GM21825 (cell line): ENCODE results near the gene CCDC187.

ENCODE experiments used
- ATAC-seq: cut with Tn5 transposase; IDR thresholded peaks from one replicate; pipeline ENCODE4 v1.9.1; 2021; ENCODE audit warnings: mild to moderate bottlenecking, moderate library complexity; ENCODE audit not compliant: unreplicated experiment

CCDC187 gene

DNA sequence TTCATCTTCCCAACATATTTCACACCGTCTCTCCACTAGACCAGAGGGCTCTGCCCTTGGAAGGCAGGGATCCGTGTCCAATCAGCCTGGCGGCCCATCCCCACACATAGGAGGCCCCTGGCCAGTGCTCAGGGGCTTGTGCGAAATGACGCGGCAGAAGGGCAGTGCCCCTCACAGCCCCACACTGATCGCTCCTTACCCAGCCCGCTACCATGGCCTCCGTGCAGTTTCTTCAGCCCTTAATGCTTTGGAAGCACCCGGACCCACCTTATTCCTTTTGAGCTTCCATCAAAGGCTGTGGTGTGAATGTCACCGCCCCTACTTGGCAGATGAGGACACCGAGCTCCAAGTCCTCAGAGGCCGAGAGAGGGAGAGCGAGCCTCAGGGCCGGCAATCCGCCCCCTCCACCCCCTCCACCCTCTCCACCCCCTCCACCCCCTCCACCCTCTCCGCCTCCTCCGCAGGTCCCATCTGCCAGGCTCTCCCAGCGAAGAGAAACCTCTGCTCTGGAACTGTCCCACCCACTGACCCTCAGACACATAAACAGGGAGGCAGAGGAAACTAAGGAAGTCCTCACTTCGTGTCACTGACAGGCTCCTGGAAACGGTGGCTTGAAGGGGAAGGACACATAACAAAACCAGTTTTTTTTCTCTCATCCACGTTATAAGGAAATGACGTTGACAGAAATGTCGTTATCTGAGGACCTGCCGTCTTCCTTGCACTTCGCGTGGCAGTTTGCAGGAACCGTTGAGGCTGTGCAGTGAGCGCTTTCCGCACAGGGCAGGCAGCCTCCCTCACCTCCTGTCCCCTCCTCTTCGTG, 72.2 kb downstream of the CCDC187 start:
- ATAC-seq, result no peak

DNA sequence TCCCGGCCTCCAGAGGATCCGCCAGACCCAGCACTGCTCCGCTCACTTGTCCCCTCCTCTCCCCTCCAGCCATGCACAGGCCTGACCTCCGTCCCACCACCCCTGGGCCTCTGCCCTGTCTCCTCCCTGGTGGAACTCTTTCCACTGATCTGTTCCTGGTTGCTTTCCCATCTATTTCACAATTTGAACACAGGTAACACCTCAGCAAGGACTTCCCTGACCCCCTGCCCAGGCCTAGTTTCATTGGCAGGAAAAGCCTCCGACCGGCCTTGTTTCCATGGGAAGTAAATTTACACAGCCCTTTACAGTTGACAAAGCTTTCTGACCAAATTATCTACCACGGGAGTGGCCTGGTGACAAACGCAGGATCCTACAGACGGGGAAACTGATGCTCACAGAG, 73.1 kb downstream of the CCDC187 start:
- no peak for ATAC-seq

DNA sequence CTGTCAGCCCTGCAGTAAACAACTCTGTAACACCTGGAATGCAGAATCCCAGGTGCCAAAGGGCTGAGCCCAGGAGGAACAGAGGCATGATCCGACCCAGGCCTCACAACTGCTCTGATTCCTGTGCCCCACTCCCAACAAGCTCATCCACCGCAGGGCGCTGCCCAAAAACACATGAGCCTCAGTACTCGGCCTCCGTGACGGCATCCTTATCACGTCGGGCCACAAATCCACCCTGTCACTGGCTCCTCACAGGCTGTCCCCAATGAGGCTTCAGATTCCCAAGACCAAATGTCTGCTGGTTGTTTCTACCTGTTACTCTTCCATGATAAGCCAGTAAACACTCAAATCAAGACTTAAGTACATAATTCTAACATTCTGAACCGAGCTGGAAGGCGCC, 73.5 kb downstream of the CCDC187 start:
- no peak for ATAC-seq

DNA sequence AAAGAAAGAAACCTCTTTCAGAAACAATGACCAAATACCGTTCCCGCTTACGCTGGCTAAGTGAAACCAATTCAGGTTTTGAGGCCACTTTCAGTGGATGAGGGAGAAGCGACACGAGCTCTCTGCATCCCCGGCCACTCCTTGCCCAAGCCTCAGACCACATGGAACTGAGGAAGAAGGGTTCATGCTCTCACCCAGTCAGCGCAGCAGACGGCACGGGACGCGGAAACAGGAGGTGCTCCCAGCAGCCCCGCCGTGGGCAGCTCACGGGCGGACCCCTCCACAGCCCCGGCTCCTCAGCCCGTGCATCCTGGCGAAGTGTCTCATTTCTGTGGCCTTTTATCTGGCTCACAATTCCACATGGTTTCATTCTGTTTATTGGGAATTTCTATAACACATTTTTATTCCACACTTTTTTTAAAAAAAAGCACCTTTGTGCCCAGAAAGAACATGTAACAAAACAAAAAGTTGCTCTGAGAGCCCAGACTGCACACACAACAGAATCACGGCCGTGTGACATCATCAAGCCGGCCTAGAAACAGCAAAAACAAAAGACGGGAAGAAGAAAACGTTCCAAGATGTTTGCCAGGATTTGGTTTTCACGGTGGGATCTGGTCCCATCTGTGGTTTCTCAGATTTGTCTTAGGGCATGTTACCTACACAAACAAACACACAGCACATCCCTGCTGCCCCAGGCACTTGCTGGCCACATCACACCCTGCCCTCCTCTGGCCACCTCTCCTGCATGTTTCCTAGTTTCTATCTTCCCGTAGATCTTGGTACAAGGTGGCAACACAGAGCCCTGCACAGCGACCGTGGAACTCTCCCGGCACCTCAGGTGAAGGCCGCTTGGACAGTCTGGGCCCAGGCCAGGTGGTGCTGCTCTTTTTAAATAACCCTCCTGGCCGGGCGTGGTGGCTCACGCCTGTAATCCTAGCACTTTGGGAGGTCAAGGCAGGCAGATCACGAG, 74.5 kb downstream of the CCDC187 start:
- no peak for ATAC-seq

DNA sequence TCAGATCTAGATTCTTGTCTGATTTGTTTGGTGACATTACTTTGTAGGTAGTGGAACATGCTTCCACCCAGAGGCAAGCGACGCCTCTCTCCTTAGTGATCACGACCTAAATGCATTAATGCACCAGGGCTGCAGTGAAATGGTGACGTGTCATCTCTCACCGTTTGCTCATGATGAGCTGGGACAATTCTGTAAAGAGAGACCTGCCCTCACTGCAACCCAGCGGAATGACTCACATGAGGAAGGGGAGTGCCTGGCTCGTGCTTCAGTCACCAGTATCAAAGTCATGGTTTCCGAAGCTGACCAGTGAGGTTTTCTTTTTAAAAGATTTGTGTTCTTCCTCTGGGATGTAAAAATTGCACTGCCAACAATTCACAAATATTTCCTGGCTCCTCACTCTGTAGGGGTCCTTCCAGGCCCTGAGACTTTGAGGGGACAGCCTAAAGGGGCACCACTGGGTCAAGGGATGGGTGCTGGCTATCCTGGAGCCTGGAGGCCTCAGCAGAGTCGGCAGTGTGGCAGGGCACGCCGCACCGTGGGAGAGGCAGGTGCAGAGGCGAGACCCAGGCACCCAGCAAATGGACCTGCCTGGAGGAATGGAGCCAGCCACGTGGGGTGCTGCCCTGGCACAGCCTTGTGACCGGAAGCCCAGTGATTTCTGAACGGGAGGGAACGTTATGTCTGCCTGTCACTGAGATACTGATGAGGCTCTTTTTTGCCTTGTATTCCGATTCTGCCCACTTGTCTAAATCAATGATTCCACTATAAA, 75.6 kb downstream of the CCDC187 start:
- ATAC-seq, result no peak

DNA sequence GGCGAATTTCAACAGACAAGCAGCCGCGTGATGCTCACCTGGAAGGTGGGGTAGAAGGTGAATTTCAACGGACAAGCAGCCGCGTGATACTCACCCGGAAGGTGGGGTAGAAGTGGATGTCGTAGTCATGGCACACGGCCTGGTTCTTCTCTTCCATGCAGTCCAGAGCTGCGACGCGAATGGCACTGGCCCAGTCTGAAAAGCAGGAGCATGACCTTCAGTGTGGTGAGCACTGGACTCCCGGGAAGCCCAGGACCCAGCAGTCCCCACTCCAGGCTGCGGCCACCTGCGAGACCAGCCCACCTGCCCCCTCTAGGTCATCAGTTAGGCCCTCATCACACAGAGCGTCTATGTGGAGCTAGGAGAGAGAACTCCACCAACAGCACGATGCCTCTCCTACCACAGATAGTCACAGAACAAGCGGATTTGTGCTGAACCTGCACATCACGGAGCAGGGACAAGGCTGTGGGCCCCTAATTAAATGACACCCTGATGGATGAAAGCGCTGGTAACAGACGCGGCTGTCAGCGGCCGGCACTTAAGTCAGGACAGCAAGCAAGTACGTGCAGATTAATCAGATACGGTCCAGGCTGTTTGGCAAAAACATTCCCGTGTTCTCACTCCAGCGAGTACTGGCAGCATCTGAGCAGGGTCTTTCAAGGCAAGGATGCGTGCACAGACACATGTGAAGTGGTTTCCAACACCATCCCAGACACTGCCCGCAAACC, 77.0 kb downstream of the CCDC187 start:
- no peak for ATAC-seq

DNA sequence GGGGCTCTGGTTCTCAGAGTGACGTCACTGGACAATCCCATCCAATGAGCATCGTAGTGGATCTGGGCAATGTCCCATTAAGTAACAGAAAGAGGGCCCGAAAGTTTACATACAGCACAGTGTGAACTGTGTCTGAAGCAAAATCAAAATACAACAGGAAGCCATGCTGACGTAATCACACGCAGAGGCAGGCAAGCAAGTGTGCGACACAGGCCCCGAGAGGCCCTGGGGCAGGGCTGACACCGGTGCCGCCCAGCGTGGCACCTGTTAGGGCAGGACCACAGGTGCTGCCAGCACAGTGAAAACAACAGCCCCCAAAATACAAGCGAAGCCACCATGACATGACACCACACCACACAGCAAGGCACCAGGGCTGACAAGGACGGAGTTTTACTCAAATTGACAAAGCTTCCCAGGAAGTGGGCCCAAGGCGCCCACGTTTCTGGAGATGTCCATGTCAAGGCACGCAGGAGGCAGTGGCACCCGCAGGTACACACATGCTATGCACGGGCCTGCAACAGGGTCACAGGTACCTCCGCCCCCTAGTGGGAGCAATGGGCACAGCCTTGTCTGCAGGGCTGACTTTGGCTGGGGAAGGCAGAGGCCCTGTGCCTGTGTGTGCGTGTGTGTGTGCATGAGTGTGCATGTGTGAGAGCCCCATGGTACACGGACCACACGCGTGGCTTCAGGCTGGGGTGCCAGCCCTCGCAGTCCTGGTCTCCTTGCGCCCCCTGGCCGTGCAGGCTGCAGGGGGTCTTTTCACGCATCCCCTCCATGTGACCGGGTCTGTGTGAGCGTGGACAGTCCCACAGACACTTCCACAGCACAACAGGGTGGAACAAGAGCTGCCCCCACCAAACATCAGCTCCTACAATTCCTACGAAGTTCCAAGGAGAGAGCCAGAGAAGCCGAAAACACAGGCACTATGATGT, 77.9 kb downstream of the CCDC187 start:
- ATAC-seq, result peak; percentile 47

DNA sequence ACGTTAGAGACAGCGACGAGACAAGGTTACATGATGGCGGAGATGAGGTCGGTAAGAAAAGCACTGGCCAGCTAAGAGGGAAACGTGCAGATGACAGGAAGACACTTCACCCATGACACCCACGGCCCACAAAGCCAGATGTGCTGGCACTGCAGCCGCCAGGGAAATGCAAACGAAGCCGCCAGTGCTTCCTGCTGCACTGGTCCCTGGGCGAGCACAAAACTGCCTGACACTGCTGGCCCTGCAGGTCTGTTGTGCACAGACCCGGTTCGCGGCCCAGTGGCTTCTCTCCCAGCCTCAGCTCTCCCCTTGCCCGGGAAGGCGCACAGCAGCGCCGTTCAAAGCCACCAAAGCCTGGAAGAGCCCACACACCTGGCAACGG, 78.5 kb downstream of the CCDC187 start:
- ATAC-seq, result peak; percentile 44

DNA sequence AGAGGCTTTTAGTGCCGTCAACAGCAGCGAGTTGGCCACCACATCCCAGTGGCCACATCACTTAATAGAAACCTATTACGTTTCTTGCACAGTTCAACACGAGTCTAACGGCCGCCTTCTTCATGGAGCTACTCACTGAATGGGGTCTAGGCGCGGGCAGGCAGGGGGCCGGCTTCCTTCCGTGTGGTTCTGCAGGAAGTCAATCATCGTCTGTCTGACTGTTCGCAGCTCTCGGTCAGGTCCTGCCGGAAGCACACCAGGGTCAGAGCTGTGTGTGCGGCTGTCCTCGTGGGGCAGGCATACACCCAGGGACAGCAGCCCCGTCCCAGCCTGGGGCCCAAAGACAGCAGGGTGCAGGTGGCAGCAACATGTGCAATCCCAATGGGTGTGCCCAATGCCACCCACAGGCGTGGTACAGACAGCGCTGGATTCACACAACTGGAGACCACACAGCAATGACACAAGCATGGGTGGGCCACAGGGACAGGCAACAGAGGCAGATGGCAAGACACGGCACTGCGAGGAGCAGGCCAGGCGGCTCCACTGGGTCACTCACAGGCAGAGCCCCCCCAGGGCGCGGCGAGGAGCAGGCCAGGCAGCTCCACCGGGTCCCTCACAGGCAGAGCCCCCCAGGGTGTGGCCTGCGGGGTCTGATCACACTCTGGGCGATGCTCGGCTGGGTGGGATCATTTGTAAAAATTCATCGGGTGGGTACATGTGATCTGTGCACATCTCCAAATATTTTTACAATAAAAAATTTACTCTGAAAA, 79.8 kb downstream of the CCDC187 start:
- no peak for ATAC-seq

DNA sequence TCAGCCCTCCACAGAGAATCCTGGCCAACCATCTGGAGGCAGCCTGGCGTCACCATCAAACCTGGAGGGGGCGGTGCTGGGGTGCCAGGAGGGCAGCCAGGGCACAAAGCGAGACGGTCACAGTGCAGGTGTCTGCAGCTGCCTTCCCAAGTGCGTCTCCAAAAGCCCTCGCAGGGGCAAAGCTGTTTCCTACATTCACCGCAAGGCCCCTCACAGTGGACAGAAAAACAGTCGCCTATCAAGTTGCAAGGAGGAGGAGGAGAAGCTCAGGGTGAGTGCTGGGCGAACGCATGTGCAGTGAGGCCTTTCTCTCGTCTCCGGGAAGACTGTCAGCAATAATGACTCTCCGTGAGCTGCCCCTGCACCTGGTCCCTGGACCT, 81.0 kb downstream of the CCDC187 start:
- no peak for ATAC-seq

DNA sequence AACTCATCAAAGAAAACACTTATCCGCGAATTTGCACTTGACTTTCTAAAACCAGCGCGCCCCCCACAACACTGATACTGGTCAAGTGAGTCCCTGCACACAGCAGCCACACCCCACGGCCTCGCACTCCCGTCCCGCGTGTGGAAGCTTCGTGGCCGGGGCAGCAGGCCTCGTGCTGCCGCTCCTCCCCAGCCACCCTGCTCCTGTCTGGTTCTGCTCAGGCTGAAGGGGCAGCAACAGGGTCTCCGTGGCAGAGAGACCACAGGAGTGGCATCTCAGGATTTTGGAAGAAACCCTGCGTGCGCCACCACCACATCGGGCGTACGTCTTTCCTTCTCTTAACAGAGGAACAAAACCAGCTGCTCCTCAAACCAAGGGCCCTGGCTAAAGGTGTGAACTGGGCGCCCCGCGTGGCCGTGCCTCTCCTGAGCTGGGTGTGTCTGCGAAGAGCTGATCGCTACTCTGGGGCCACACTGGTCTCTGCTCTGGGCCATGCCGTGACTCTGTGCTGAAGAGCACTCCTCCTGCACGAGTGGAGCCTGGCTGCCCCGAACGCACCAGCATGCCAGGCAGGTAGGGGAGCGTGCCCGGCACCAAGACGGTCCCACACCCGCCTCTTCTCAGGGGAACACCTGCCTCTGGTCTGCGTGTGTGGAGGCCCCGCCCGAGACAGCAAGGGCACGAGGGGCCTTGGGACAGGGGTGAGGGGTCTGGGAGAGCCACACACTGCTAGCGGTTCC, 81.6 kb downstream of the CCDC187 start:
- no peak for ATAC-seq

DNA sequence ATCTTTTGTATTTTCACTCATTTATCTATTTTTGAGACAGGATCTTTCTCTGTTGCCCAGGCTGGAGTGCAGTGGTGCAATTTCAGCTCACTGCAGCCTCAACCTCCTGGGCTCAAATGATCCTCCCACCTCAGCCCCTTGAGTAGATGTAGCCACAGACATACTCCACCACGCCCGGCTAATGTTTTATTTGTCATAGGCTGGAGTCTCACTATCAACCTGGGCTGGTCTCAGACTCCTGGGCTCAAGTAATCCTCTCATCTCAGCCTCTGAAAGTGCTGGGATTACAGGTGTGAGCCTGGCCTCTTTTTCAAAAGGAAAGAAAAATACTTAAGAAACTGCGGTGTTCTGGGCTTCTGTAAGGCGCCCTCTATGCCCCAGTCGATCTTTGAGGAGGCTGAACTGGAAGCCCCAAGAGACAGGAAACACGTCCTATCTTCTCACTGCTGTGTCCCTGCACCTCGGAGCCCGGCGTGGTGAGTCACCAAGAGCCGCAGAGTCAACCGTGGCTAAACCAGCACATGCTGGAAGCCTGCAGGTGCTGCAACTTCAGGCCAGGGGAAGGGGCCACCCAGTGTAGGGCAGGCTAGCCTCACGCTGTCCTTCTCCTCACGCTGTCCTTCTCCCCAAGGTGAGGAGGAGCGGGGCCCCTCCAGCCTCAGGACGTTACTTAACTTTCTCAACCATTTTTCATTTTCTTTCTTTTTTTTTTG, 83.7 kb downstream of the CCDC187 start:
- ATAC-seq, result no peak

DNA sequence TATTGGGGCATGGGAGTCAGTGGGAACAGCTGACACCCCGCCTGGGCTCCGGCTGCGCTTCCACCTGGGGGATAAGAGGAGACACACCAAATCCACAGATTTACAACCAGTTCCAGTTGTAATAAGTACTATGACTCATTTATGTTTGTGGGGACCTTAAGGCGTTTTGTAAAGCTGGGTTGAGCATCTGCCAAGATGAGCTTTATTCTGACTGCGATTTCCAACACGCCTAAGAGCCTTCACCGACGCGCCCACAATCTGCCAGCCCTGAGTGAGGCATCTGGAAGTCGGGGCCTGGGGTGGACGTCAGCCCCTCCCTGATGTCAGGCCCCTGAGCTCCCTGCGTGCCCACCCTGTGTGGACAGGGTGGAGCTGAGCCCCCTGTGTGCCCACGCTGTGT, 84.6 kb downstream of the CCDC187 start:
- no peak for ATAC-seq

DNA sequence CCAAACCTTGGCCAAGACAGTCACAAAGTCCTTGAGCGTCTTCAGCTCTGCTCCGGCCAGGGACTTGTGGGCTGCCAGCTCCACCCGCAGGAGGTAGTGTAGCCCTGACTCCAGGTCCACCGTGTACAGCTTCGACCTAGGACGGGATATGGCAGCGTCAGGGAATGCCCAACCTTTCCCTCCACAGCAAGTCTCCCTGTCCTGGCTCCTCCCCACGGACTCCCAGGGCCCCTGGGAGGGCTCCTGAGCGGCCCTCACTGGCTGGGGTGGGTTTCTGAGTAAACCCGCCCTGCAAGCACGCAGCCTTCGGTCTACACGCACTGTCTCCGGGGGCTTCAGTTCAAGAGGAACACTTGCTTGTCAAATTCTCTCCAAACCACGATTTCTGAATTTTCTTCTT, 85.2 kb downstream of the CCDC187 start:
- no peak for ATAC-seq

DNA sequence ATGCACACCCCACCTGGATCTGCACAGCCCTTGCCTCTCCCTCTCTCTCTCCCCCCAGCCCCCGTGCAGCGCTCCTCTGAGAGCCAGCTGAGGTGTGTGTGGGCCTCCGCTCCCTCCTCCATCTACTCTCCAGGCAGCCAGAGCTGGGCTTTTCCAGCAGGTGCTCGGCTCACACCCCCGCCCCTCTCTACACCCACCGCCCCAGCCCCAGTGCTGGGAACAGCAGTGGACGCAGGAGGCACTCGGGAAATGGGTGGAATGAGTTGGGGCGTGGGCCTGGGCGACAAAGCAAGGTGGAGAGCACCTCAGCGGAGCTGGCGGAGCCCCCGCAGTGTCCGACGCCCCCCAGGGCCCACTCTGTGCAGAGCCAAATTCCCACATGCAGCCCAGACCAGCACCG, 85.6 kb downstream of the CCDC187 start:
- no peak for ATAC-seq

DNA sequence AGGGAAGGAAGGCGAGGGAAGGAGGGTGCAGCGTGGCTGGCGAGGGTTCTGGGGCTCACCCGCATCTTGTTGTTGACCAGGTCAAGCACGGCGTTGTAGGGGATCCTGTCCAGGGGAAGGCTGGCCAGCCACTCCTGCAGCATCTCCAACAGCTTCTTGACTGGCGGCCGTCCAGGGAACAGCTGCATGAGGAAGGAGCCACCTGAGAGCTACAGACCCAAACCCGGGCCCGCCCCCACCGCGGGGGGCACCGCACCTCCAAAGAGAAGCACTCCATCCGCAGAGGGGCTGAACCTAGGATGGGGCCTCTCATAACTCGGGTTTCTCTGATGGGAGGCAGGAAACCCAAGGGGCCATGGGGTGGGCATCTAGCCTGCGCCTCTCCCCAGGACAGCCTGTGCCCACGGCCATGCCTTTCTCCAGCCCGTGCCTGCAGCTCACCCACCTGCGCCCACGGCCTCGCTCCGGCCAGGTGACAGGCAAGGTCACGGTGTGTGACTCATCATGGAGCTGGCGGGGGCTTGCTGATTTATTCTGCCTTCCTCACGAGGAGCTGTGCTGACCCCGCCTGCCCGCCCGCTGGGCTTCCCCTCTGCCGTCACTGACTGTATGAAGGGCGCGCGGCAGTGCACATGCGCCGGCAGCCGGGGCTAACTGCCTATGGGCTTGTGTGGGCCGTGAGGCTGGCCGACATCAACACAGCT, 87.2 kb downstream of the CCDC187 start:
- no peak for ATAC-seq

DNA sequence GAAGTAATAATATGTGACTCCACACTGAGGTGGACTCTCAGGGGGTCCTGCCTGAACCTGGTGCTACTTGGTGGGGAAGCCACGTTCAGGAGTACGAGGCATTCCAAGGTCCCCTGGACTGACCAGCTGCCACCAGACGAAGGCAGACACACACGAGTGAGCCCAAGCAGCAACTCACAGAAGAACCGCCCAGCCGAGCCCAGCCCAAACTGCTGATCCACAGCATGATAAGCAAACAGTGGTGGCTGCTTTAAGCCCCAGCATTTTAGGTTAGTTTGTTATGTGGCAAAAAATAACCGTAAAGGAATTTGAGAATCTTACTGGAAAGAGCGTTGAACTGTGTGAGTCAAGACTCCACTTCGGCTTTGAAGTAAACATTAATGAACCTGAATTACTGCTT, 90.2 kb downstream of the CCDC187 start:
- ATAC-seq, result no peak
